Vagina (tissue), 2 donors: Measurements from ENCODE around the gene CALN1. TPM values are rescaled to one million over a fixed set of nuclear protein-coding genes. Genes with fewer than 3 reads are reported as not detected.

ENCODE experiments used
- DNase-seq, 2 donors: peaks; one replicate each; pipeline ENCODE4 v3.0.0-alpha.2; 2017; ENCODE audit errors: extremely low spot score in 2 of 2
- H3K27ac ChIP-seq: fragments of 200-600 bp; sonication (generic); one replicate; pipeline ENCODE4 v1.5.1; 2019
- H3K27me3 ChIP-seq: fragments of 200-600 bp; sonication (generic); one replicate; pipeline ENCODE4 v1.5.1; 2019
- H3K36me3 ChIP-seq, 2 donors: fragments of 200-600 bp; sonication (generic); one replicate each; pipeline ENCODE4 v1.5.1; 2017 to 2019
- H3K4me1 ChIP-seq: fragments of 200-600 bp; sonication (generic); one replicate; pipeline ENCODE4 v1.5.1; 2019
- H3K4me3 ChIP-seq, 2 donors: fragments of 200-600 bp; sonication (generic); 1 replicate in 1 of 2; 2 replicates in 1 of 2; pipeline ENCODE4 v1.5.1; 2016 to 2019
- H3K9me3 ChIP-seq: fragments of 200-600 bp; sonication (generic); one replicate; pipeline ENCODE4 v1.5.1; 2019
- POLR2A ChIP-seq, 2 donors: fragments of 450-650 bp; IDR thresholded peaks; one replicate each; pipeline ENCODE4 v1.6.1; 2017; ENCODE audit warnings: antibody characterized with exemption in 2 of 2, mild to moderate bottlenecking in 2 of 2, moderate library complexity in 2 of 2
- POLR2AphosphoS5 ChIP-seq, 2 donors: sonication (generic); formaldehyde crosslinking; IDR thresholded peaks; one replicate each; pipeline ENCODE4 v1.9.0; 2017; ENCODE audit warnings: antibody characterized with exemption in 2 of 2, mild to moderate bottlenecking in 2 of 2, low read depth in 1 of 2; ENCODE audit not compliant: insufficient read depth in 1 of 2
- intact Hi-C: fragments of 100-400 bp; cut with DNase I; formaldehyde crosslinking; loops from one replicate; pipeline ENCODE4 v1.15.1; 2023
- total RNA-seq: library from RNA; depleted of rRNA; stranded (reverse); fragments of >200 nt; gene quantifications from one replicate; pipeline ENCODE4 v1.2.3, GENCODE V29; 2016
- TF ChIP-seq, protein P1 (sequence below), 3 experiments: fragments of 450-650 bp in 2 of 3; fragments of 200-600 bp in 1 of 3; sonication (generic) in 1 of 3; IDR thresholded peaks; one replicate each; pipeline ENCODE4 v1.5.1; 2017 to 2019; ENCODE audit warnings: antibody characterized with exemption in 3 of 3, mild to moderate bottlenecking in 2 of 3, moderate library complexity in 2 of 3

Gene CALN1
- total RNA-seq, 1 donor from 2014 or later = 6.9 TPM

DNA sequence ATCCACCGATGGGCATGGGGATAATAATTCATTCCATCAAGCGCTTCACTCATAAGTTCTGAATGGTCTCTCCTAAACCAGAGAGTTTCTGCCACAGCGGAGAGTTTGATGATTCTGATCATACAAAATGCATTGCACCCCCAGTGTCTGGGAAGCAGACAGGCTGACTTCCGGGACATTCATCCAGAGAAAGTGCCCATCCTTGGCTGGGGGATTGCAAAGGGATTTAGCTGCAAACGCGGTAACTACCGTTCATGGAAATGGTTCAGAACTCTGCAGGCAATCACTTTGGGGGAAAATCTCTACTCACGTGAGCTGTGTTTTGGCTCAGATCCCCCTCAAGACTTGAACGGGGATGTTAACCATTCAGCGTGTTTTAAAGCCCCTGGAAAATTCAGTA lies 33.4 kb upstream of the CALN1 start:
- H3K27me3 ChIP-seq = no peaks in the 10 kb centered on the region
- DNase-seq = no peak
- H3K27ac ChIP-seq = no peak overlapping the region
- intact Hi-C loops = no loop called here
- no peak overlapping the region for H3K4me3 ChIP-seq
- no peaks in the 10 kb centered on the region for H3K4me1 ChIP-seq
- TF ChIP-seq POLR2A (IDR thresholded peaks at IDR 0.05) = no peak
- TF ChIP-seq, protein P1, sequence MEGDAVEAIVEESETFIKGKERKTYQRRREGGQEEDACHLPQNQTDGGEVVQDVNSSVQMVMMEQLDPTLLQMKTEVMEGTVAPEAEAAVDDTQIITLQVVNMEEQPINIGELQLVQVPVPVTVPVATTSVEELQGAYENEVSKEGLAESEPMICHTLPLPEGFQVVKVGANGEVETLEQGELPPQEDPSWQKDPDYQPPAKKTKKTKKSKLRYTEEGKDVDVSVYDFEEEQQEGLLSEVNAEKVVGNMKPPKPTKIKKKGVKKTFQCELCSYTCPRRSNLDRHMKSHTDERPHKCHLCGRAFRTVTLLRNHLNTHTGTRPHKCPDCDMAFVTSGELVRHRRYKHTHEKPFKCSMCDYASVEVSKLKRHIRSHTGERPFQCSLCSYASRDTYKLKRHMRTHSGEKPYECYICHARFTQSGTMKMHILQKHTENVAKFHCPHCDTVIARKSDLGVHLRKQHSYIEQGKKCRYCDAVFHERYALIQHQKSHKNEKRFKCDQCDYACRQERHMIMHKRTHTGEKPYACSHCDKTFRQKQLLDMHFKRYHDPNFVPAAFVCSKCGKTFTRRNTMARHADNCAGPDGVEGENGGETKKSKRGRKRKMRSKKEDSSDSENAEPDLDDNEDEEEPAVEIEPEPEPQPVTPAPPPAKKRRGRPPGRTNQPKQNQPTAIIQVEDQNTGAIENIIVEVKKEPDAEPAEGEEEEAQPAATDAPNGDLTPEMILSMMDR (IDR thresholded peaks at IDR 0.05) = no peak
- TF ChIP-seq POLR2AphosphoS5 (IDR thresholded peaks at IDR 0.05; ENCODE audit: insufficient read depth in 1 of 2, low read depth in 1 of 2) = no peak
- no peaks in the 10 kb centered on the region for H3K36me3 ChIP-seq
- no peaks in the 10 kb centered on the region for H3K9me3 ChIP-seq

DNA sequence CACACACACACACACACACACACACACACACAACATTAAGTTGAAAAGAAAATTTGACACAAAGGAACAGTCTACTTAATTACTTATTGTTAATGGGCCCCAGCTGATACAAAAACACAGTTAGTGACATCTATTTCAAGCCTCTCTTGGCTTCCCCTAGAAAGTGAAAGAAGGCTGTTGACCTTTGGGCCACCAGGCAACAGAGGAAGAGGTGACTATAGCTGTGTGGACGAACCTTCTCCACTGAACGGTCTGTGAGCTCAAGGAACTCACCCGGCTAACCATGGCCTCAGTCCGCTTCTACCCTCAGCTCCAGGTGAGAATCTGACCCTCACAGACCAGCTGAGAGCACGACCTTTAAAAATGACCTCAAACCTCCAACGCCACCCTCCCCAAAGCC lies 32.9 kb upstream of the CALN1 start:
- H3K36me3 ChIP-seq = no peaks in the 10 kb centered on the region
- no peaks in the 10 kb centered on the region for H3K4me1 ChIP-seq
- no peak for DNase-seq
- no peaks in the 10 kb centered on the region for H3K27me3 ChIP-seq
- H3K4me3 ChIP-seq = no peak overlapping the region
- H3K9me3 ChIP-seq = no peaks in the 10 kb centered on the region
- intact Hi-C loops = no loop called here
- H3K27ac ChIP-seq = no peak overlapping the region
- TF ChIP-seq POLR2A (IDR thresholded peaks at IDR 0.05) = no peak
- TF ChIP-seq POLR2AphosphoS5 (IDR thresholded peaks at IDR 0.05; ENCODE audit: insufficient read depth in 1 of 2, low read depth in 1 of 2) = no peak
- TF ChIP-seq, protein P1 (IDR thresholded peaks at IDR 0.05) = no peak

DNA sequence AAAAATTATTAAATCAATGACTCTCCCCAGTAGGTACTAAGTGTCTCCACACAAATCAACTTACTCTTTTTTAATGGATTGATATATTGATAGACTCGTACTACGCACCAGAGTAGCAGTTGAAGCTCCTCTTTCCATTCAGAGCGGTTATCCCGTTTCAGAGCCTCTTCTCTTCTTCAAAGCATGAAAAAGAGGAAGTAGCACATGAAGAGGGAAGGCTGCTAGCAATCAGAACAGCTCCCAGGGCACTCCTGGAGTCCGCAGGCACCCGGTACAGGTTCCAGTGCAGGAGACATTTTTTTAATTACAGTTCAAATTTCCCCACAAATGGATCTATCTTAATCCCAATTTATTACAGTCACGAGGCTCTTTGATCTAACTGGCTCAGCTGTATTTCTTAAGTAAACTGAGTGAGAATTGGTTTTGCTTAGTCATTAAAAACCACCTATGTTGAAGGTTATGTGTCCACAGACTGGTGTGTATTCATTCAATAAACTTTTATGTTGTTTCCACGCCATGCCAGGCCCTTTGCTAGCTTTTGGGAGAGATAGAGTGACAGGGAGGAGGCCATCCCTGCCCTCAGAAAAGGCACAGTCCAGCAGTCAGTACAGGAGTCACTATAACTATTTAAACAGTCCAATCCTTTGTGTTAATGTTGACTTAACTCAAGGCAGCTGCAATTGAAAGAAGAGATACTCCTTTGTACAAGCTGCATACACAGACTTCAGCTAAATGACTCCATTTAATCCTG lies 32.1 kb upstream of the CALN1 start:
- TF ChIP-seq POLR2A (IDR thresholded peaks at IDR 0.05) (no peak), POLR2AphosphoS5 (IDR thresholded peaks at IDR 0.05; ENCODE audit: insufficient read depth in 1 of 2, low read depth in 1 of 2) (no peak)
- TF ChIP-seq, protein P1 (IDR thresholded peaks at IDR 0.05) = no peak
- no peaks in the 10 kb centered on the region for H3K36me3 ChIP-seq
- no peak overlapping the region for H3K4me3 ChIP-seq
- DNase-seq = no peak
- intact Hi-C loops = no loop called here
- H3K4me1 ChIP-seq = no peaks in the 10 kb centered on the region
- no peaks in the 10 kb centered on the region for H3K9me3 ChIP-seq
- no peaks in the 10 kb centered on the region for H3K27me3 ChIP-seq
- H3K27ac ChIP-seq = no peak overlapping the region

GRCh38 chr7:72441791-72442190 lies 29.7 kb upstream of the CALN1 start:
- Histone ChIP-seq H3K4me3 (no peak overlapping the region), H3K27ac (no peak overlapping the region), H3K36me3 (no peaks in the 10 kb centered on the region), H3K4me1 (no peaks in the 10 kb centered on the region), H3K27me3 (no peaks in the 10 kb centered on the region), H3K9me3 (no peaks in the 10 kb centered on the region)
- TF ChIP-seq, protein P1 (IDR thresholded peaks at IDR 0.05) = no peak
- TF ChIP-seq POLR2AphosphoS5 (IDR thresholded peaks at IDR 0.05; ENCODE audit: insufficient read depth in 1 of 2, low read depth in 1 of 2) (no peak), POLR2A (IDR thresholded peaks at IDR 0.05) (no peak)
- DNase-seq = no peak
- intact Hi-C loops = no loop called here

GRCh38 chr7:72438491-72438890 lies 26.4 kb upstream of the CALN1 start:
- Histone ChIP-seq H3K36me3 (no peaks in the 10 kb centered on the region), H3K27ac (no peak overlapping the region), H3K9me3 (no peaks in the 10 kb centered on the region), H3K4me1 (peaks cover 9% of the 10 kb centered on the region), H3K4me3 (no peak overlapping the region), H3K27me3 (no peaks in the 10 kb centered on the region)
- TF ChIP-seq POLR2AphosphoS5 (IDR thresholded peaks at IDR 0.05; ENCODE audit: insufficient read depth in 1 of 2, low read depth in 1 of 2) (no peak), POLR2A (IDR thresholded peaks at IDR 0.05) (no peak)
- TF ChIP-seq, protein P1 (IDR thresholded peaks at IDR 0.05) = no peak
- DNase-seq = no peak
- intact Hi-C loops = no loop called here
